HG02571 (cell line): ENCODE measurements around the gene ICOS.

Experiments
- ATAC-seq: cut with Tn5 transposase; IDR thresholded peaks from one replicate; pipeline ENCODE4 v1.9.1; 2021; ENCODE audit warnings: mild to moderate bottlenecking, moderate library complexity; ENCODE audit not compliant: unreplicated experiment

The ICOS gene

DNA sequence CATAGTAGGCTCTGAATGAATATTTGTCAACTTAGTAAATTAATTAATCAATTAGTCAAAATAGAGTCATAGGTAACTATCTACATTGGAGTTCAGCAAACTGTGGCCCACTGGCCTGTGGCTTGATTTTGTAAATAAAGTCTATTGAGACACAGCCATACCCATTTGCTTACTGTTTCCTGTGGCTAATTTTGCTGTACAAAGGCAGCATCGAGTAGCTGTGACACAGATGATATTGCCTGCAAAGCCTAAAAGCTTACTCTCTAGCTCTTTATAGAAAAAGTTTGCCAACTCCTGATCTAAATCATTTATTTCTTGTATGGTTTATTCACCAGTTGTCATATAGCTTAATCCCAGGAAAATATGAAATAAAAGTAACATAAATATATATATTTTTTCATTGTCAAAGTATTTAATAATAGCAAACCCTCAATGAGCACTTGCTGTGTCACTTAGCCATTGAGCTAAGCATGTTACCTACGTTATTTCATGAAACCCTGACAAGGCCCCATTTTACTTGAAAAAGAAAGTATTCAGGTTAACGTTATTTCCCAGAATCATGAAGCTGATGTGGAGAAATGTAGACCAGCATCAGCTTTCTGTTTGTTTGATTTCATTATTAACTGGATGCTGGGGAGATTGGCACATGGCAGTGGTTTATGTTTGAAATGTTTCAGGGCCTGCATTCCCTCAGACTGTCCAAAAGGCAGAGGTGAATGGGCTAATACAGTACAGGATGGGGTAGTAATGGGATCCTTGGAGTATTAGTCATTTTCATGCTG, 69.6 kb downstream of the ICOS start:
- no peak for ATAC-seq

DNA sequence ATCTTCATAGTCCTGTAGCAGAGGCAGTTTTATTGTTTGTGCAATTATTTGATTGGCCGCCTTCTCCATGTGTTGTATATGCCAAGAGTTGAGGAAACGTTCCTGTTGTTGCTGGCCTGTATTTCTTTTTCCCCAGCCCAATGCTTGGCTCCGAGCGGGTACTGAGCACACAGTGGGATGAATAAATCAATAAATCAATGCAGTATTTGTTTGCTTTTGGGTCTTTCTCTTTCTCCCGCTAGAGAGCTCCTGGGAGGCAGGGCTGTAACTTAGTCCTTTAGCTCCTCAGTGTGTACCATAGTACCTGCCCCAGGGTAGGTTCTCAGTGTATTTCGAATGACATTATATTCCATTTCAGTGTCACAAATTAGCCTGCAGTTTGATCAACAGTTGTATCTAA, 71.8 kb downstream of the ICOS start:
- no peak for ATAC-seq

DNA sequence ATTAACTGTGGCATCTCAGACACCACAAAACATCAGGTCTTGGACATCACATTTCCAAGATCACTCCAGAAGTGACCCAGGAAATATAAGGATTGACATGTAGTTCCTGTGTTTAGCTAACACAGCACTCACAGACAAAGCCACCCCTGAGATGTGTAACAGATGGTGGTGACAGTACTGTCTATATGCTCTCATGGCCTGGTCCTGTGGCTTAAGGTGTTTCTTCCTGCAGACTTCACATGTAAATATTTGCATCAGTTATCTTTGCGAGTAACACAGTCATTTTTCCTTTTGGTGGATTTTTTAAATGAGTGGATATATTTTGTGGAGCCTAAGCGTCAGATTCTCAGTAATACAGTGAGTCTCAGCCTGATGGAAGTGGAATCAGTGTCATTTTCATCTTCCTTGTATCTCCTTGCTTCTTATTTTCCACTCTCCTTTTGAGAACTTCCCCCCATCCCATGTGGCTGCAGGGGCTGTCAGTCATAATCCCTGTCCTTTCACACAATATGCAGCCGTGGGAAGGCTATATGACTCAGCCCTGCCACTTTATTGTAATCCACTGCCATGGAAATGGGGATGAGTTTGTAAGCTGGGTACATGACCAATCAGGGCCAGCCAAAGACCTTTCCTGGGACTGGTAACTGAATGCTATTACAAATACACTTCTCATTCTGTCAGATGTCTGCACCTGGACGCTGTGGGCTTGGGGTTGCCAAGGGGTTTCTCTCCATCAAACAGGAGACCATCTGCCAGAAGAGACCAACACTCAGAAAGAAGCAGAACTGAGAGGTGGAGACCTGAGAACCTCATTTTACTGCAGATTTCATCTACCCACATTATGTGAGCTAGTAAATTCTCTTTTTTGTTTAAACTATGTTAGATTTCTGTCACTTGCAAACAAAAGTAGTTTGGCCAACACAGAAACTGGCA, 74.3 kb downstream of the ICOS start:
- no peak for ATAC-seq
